Choroid plexus epithelial cell (primary cell): ENCODE results near the gene DUOXA2.

ENCODE experiments used
- DNase-seq: peaks from one replicate; pipeline ENCODE4 v3.0.0-alpha.2; 2010; ENCODE audit warnings: low read depth
- H3K4me3 ChIP-seq: 2 replicates; pipeline ENCODE4 v1.5.1; 2011; ENCODE audit warnings: low read depth, mild to moderate bottlenecking, control low read depth, low read length, moderate library complexity
- TF ChIP-seq, protein P1 (sequence below): conservative IDR thresholded peaks from 2 replicates; pipeline ENCODE4 v1.5.1; 2011; ENCODE audit warnings: low read depth, mild to moderate bottlenecking, control low read depth, inconsistent platforms, low read length, moderate library complexity

DUOXA2 gene

DNA sequence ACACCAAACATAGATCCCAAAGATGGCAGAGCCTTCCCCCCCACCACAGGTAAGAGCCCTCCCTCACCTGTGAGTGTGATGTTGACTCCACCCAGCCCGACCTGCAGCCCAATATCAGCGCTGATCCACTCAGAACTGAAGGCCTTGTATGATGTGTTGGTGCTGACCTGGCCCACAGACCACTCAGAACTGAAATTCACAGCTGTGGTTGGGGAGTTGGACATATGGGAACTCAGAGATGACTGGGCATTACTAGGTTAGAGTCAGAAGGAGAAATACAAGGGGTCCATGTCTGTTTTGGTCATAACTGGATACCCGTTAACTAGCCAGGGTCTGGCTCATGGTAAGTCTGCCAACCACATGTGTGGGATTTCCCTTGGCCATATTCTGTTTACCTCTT, 6.9 kb downstream of the DUOXA2 start:
- DNase-seq = no peak
- TF ChIP-seq, protein P1, sequence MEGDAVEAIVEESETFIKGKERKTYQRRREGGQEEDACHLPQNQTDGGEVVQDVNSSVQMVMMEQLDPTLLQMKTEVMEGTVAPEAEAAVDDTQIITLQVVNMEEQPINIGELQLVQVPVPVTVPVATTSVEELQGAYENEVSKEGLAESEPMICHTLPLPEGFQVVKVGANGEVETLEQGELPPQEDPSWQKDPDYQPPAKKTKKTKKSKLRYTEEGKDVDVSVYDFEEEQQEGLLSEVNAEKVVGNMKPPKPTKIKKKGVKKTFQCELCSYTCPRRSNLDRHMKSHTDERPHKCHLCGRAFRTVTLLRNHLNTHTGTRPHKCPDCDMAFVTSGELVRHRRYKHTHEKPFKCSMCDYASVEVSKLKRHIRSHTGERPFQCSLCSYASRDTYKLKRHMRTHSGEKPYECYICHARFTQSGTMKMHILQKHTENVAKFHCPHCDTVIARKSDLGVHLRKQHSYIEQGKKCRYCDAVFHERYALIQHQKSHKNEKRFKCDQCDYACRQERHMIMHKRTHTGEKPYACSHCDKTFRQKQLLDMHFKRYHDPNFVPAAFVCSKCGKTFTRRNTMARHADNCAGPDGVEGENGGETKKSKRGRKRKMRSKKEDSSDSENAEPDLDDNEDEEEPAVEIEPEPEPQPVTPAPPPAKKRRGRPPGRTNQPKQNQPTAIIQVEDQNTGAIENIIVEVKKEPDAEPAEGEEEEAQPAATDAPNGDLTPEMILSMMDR = no peak
- H3K4me3 ChIP-seq = no peak overlapping the region

DNA sequence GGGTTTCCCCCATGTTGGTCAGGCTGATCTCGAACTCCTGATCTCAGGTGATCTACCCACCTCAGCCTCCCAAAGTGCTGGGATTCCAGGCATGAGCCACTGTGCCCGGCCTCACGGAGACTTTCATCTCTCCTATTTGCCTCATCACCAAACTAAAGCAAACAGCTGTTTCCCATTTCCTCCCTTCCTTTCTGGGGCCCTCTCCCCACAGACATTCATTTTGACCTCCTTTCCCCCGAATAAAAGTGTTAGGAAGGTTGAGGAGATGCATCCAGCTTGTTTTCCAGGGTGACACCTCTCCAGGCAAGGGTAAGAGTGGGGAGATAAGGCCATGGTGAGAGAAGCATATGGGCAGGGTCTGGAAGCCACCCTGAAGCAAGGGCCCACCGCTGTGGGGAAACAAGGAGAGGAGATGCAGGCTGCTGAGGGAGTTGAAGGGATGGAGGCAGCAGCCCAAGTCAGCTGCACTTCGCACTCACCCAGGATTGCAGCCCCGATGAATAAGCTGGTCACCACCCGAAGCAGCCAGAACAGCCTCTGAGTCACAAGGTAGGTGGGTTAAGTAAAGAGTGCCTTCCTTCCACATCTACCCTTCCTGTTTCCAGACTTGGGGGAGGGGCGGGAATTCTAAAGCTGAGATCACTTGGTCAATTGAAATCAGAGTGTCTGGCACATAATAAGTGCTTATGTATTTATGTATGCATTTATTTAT, 7.7 kb downstream of the DUOXA2 start:
- TF ChIP-seq, protein P1 = no peak

GRCh38 chr15:45122719-45123118, 8.6 kb downstream of the DUOXA2 start:
- TF ChIP-seq, protein P1 = no peak
- DNase-seq = no peak
- no peak overlapping the region for H3K4me3 ChIP-seq

More for the DNA sequence above, 7.7 kb downstream of the DUOXA2 start:
- DNase-seq = peak; percentile 76
- H3K4me3 ChIP-seq = no peak overlapping the region

DNA sequence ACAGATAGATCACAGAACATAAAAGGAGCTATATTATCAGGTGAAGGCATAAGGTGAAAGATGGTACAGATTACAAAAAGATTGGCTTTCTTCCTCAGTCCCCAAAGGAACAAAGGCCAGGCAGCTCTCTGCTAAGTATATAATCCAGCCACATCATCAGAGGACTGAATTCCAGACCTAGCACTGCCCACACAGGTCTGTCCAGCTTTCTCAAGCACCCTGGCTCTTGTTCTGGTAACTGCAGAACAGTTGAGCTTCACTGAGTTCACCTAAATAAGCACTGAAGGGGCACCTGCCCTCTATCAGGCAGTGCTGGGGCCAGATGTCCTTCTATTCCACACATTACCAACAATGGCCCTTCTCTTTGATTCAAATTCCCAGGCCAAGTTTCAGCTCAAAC, 9.3 kb downstream of the DUOXA2 start:
- DNase-seq = no peak
- TF ChIP-seq, protein P1 = no peak
- no peak overlapping the region for H3K4me3 ChIP-seq

GRCh38 chr15:45126535-45127158, 12.5 kb downstream of the DUOXA2 start:
- peak; percentile 54 for DNase-seq
- TF ChIP-seq, protein P1 = peak; percentile 77
- no peak overlapping the region for H3K4me3 ChIP-seq

- TF ChIP-seq, protein P1 = no peak
- DNase-seq = no peak
- H3K4me3 ChIP-seq = no peak overlapping the region
Observed at GRCh38 chr15:45128971-45129639, 15.0 kb downstream of the DUOXA2 start.
